ENCODE results near the gene DEAF1.

DEAF1 gene

DNA sequence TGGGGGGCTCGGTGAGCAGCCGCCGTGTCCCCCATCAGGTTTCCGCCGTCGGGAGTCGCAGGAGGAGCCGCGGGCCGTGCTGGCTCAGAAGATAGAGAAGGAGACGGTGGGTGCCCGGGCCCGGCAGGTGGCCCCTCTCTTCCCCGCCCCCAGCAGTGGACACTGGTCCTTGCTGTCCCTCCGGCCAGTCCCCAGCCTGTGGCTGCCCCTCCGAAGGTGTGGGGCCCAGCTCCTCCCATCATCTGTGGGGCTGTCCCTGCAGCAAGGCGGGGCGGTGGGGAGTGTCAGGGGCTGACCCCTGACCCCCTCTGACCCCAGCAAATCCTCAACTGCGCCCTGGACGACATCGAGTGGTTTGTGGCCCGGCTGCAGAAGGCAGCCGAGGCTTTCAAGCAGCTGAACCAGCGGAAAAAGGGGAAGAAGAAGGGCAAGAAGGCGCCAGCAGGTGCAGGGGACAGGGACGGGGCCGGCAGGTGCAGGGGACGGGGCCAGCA, 26.3 kb upstream of the DEAF1 start:
- no peak for DNase-seq

DNA sequence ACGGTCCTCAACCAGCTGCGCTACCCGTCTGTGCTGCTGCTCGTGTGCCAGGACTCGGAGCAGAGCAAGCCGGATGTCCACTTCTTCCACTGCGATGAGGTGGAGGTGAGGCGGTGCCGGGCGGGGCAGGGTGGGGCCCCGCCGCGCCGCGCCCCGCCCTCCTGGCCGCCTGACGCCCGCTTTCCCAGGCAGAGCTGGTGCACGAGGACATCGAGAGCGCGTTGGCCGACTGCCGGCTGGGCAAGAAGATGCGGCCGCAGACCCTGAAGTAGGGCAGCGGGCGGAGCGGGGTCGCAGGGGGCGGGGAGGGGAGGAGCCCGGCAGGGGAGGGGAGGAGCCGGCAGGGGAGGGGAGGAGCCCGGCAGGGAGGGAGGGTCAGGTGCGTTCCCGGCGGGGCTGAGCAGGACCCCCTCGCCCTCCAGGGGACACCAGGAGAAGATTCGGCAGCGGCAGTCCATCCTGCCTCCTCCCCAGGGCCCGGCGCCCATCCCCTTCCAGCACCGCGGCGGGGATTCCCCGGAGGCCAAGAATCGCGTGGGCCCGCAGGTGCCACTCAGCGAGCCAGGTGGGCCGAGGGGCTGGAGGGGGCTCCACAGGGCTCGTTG, 25.7 kb upstream of the DEAF1 start:
- DNase-seq, result no peak

DNA sequence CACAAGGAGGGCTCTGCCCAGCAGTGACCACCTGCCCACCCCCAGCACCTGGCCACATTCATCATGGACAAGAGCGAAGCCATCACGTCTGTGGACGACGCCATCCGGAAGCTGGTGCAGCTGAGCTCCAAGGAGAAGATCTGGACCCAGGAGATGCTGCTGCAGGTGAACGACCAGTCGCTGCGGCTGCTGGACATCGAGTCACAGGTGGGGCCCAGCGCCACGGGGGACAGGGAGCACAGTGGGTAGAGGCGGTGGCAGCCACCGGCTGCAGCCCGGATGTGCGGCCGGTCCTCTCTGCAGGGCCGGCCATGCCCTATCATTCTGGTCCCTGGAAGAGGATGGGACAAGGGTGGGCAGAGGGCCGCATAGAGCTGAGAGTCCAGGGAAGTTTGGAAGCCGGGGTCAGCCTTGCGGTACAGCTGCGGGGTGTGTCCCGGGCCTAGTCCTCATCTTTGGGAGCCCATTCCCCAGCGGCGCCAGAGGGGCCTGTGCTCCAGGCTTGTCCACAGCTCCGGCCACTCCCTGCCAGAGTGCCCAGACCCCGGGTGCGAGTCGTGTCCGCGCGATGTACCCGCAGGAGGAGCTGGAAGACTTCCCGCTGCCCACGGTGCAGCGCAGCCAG, 25.1 kb upstream of the DEAF1 start:
- no peak for DNase-seq

DNA sequence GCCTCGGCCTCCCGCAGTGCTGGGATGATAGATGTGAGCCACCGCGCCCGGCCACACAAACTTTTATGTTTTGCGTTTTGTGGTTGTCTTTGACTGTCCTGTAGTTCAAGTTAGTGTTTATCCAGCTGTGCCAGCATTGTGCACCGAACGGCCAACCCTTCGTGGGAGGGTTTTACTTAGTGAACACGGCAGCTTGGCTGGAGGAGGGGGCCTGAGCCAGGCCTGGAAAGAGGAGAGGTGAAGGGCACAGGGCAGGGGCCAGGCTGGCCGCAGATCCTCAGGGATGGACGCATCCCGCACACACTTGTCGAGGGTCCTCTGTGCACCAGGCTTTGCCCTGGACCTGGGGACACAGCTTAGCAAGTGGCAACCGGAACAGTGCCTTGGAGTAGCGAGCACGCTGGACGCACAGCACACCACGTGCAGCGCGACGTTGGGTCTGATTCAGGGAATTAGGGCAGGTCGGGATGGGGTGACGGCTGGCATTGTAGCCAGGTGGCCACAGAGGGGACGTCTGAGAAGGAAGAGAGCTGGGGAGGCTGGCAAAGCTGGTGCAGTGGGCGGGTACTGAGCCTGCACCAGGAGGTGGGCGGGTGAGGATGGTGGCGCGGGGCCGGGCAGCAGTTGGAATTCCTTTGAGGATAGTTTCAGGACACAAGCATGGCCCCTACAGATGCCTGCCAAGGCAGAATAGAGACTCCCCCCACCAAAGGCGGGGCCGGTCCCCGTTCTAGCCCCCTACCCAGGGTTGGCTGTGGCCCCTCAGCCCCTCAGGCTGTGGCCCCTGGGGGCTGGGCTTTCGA, 24.4 kb upstream of the DEAF1 start:
- no peak for DNase-seq

DNA sequence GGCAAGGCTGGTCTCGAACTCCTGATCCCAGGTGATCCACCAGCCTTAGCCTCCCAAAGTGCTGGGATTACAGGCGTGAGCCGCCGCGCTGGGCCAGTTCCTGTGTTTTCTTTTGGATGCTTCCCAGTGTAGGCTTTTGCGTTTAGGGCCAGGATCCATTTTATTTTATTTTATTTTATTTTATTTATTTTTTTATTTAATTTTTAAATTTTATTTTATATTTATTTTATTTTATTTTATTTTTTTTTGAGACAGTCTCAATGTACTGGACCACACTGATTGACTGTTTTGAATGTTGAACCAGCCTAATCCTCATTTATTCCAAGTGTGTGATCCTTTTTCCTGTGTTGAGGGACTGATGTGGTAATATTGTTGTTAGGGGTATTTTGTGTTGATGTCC, 19.4 kb upstream of the DEAF1 start:
- no peak for DNase-seq

DNA sequence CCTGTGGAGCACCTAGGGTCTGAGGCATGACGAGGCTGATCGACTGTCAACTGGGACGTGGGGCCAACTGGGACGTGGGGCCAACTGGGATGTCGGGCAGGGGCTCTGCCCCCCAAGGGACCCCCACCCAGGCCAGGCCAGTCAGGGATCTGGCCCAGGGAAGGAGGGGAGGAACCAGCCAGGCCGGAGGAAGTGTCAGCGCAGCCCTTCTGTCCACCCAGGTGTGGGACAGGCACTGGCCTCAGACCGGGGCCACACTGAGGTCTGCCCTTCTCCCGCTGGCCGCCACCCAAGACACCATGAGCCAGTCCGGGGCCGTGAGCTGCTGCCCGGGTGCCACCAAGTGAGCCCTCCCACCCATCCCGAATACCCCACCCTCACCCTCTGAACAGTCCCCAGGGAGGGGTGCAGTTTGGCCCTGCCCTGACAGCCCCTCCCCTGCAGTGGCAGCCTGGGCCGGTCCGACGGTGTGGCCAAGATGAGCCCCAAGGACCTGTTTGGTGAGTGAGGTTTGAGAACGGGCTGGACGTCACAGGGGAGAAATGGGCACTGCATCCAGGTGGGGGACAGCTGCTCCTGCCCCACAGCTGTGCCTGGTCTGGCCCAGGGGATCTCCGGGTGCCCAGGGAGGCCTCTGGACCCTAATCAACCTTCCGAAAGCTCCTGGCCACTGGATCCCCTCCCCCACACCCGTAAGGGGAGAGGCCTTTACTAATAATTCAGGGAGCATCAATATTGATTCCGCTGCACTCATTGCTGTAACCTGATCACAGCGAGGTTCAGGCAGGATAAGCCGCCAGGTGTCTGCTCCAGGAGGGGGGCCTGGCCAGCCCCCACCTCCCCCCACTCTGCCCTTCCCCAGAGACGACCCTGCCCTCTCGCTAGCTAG, 14.3 kb upstream of the DEAF1 start:
- no peak for DNase-seq

DNA sequence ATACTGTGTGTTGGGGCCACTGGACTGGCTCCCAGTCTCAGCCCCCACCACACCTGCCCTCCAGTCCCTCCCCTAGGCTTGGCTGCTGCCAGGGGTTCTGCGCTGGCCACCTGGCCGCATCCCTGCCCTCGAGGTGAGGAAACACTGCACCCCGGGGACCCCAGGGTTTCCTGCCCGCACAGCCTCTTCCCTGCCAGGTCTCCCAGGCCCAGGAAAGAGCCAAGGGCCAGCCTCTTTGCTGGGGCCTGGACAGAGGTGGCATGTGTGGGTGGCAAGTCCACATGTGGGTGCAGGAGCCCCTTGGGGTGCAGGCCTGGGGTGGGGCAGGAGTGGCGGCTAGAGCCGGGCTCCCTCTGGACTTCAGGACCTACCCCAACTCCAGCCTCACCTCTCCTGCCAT, 13.5 kb upstream of the DEAF1 start:
- no peak for DNase-seq

DNA sequence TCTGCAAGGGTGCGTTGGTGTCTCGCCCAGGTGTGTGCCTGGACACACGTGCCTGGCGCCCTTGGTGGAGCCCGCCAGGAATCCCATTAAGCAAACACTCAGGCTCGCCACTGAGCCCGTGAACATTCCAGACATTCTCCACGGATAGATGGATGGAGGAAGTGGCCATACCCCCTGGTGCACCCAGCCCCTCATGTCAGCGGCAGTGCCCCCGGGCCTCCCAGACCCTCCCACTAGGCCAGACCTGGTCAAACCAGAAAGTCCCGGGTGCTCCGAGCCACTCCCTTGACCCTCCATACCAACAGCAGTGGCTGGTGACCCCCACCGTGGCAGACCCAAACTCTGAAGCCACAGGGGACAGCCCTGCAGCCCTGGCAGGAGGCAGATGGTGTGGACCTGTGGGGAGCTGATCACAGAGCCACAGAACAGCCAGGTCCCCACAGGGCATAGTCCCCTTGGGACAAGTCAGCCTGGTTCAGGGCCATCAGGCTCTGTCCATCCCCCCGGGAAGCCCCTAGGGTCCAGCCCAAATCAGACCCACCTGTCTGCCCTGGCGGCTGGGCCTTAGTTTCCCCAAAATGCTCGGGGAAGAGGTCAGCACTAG, 12.9 kb upstream of the DEAF1 start:
- DNase-seq, result no peak

DNA sequence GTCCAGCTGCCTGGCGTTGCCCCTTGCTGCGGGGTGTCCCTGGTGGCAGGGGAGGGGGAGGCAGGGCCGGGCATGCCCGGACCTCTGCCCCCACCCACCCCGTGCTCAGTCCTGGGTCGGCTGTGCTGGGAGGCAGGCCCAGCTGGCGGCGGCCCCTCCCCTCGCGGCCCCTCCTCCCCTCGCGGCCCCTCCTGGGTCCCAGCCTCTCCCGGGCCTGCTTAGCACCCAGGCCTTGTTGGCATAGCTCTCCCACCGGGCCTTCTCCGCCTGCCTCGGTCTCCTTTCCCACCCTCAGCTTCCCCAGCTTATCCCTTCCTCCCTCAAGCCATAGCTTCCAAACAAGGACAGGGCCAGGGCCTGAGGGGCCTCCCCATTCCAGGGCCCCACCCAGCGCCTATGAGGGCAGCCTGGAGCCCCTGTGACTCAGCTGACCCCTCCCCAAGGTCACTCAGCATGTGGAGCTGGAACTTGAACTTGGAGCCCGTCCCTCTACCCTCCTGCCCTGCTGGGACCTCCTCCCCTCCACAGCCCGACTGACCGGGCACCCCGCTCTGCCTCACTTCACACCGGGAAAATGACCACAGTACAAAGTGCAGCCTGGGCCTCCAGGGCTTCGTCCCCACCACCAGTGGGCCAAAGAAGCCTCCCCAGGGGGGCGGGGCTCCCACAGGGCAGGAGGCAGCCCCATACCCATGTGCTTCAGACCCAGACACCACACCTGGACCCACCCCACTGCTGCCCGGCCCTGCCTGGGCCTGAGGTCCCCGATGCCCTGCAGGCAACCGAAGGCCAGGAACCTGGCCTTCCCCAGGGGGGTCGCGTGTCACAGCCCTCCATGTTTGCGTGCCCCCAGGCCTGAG, 12.2 kb upstream of the DEAF1 start:
- DNase-seq, result no peak

DNA sequence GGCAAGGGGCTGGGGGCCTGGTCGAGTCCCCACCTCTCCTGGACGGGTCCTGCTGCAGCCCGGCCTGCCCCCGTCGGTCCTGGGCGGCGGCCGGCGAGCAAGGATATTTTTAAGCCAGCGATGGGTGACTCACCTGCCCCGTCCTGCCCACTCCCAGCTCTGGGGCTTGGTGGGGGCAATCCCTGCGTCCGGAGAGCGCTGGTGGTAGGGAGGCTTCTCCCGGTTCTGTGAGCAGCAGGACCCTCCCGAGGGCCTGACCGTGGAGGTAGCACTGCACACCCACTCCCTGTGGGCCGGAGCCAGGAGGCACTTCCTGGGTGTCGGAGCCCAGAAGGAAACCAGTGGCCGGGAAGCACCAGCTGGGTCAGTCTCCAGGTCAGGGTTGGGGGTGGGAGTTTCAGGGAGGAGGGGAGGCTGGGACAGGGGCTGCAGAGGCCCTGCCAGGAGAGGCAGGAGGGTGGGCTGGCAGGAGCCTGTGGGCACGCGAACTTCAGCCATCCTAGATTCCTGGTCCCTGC, 11.5 kb upstream of the DEAF1 start:
- no peak for DNase-seq

DNA sequence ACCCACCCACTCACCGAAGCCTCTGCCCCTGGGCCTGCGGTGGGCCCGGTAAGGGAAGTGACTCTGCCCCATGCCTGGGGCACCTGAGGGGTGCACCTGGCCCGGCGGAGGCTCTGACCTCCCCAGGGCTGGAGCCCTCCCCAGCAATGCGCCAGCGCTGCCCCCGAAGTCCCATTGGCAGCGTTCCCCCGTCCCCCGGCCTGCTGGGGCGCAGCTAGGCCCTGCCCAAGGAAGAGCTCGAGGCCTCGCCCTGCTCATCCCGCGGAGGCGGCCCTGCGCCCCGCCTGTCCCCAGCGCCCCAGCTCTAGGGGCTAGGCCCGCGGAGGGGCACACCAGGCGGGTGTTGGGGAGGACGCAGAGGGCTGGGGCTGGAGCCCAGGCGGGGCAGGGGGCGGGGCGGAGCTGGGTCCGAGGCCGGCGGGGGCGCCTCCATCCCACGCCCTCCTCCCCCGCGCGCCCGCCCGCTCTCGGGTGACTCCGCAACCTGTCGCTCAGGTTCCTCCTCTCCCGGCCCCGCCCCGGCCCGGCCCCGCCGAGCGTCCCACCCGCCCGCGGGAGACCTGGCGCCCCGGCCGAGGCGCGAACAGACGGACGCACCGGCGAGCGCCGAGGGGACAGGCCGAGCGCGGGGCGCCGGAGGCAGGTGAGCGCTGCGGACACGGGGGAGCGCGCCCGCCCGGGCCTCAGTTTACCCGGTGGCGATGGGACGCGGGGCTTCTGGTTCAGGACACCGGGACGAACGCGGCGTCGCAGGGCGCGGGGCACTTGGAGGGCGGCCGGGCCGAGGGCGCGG, 10.8 kb upstream of the DEAF1 start, which contains the start of gene EPS8L2:
Gene EPS8L2, plus strand, starts transcription at position 586 of the 793 bp plus-strand sequence. CDS start 3,177 bp downstream, outside the sequence.
- no peak for DNase-seq

DNA sequence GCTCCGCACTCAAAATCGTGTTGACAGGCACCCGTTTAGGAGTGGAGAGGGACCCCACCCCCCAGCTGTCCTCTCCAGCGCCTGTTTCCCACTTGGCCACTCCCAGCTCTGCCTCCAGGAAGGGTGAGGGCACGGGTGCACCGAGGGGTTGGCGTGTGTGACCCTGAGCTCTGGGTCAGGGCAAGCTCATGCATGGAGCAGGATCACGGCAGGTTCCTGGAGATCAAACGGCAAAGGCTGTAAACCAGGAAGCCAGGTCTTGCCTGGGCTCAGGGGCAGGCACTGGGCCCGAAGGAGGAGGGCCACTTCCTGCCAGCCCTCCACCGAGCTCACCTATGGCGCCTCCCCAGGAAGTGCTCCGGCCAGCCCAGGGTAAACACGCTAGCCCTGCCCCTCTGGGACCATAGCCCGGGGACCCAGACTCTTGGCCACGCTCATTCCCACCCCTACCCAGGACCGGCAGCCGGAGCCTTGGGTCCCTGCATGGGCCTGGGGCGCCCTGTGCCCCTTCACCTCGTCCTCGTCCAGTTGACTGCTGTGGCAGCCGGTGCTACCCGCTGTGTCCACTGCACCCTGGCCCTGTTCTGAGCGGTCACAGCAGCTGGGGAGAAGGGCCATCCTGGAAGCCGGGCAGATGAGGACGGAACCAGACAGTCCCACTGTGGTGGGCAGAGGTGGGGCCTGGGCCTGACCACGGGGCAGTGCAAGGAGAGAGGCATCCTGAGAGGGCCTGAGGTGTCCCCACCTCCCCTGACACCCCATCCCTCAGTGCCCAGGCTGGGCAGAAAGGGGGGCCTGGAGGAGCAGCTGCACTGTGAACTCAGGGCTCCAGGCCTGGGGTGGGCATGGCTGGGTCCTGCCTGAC, 10.0 kb upstream of the DEAF1 start:
- DNase-seq, result no peak

DNA sequence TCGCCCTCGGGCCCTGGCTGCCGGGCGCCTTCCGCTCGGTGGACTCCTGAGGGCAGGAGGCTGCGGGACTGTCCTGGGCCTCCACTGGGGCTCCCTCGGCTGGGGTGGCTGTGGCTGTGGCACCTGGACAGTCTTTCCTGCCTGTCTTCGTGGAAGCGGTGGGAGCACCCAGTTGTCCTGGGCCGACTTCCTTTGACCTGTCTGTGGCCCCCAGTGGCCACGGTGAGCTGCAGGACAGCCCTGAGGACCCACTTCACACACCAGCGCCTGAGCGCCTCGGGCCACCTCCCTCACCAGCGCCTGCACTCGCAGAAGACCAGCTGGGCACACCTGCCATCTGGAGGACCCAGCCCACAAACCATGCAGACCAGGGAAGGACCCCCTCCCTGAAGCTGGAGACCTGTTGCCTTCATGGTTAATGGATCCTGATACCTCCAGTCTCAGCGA, 9.2 kb upstream of the DEAF1 start:
- DNase-seq, result no peak

DNA sequence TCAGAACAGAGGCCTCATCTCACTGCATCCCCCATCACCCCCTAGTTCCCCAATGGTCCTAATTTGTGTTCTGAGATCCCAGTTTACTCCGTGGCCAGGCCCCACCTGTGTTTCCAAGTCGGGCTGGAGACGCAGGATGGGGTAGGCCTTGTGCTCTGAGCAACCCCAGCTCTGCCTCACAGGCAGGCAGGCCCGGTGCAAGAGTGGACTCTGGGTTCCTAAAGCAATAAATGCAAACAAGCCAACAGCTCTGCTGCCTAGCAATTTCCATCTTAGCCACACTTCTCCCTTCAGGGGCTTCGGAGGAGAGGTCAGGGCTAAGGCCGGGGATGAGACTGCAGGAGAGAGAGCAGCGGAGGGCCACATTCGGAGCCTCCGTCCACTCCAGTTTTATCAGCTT, 8.5 kb upstream of the DEAF1 start:
- no peak for DNase-seq

DNA sequence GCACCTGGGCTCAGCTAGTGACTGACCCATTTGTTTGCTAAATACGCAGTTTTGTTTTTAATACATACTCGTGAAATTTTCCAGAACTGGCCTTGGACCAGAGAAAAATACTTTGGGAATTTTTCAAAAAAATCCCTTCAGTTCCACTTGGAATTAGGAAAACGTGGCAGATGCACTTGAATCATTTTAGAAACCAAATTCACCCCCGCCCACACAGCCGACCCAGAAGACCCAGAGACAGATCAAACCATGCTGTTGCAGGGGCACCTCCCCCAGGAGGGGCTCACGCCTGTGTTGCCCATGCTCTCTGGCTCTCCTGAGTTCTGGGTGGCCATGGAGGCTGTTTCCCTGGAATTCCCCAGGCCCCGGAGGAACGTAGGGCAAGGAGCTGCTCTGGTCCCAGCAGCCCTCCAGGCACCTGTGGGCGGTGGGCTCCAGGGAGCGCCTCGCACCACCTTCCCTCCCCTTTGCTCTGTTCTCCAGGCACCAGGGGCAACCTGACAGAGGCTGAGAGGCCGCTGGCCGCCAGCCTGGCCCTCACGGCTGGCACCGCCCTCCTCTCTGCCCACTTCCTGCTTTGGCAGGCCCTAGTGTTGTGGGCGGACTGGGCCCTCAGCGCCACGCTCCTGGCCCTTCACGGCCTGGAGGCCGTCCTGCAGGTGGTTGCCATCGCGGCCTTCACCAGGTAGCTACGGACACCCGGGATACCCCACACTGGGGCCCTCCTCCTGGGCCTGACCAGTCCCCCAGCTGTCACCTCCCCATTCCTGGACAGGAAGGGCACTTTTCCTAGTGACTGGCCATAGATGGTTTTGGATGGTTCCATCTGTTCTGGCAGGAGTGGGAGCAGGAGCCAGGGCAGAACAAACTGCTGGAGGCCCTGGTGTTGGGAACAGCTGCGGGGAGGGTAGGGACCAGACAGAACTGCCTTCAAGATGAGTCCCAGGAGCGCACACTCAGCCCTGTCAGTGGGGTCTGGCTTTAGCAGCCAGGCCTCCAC, 7.7 kb upstream of the DEAF1 start:
- DNase-seq, result no peak

DNA sequence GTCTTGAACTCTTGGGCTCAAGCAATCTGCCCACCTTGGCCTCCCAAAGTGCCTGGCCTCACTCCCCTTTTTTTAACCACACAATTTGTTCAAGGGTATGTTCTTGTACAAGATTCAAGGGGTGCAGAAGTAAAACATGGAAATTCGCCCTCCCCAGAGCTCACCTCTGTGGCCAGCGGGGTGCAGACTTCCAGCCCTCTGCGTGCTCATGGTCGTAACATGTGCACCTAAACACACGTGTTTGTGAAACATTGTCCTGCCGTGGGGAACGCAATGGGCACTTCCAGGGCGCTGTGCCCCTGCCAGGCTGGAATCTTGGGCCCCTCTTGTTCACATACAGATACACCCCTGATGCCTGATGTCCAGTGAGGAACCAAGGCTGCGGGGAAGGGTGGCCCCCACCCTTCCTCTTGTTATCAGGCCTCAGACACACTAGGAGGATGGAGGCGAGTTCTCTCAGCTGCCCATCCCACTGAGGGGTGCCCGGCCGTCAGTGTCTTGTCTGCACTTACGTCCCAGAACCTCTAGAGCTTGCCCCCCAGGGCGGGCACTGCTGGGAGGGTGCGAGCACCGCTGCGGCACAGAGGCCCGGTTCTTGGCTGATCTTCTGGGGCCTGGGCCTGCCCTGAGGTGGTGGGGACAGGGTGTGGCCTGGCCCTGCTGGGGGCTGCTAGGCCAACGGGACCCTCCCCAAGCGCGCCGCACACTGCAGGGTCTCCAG, 6.9 kb upstream of the DEAF1 start:
- DNase-seq, result no peak

DNA sequence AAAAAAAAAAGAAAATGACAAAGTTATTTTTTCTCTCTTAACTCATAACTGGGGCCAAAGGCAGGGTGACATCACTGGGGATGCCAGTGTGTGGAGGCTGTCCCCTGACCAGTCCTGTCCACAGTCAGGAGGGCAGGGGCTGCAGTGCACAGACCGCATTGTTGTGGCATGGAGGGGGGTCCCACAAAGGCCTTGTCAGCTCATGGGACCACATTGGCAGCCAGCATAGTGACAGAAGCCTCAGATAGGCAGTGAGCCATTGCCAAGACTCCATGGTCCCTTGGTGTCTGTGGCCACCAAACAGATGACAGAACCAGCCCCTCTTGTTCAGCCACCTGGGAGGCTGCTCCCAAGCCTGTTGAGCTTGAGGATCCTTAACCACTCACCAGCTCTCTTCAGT, 4.7 kb upstream of the DEAF1 start:
- no peak for DNase-seq

Data from GDM1 (cell line).